Body of pancreas (tissue), 4 donors: ENCODE results near the gene ITPR2. TPM values are rescaled to one million over a fixed set of nuclear protein-coding genes. Genes with fewer than 3 reads are reported as not detected.
"Not testable (repeated sequence)": the region's sequence is repeated elsewhere in the genome, so short reads cannot be mapped to it uniquely, and the experiment has no call there.

Source experiments
- ATAC-seq: fragments of 150-250 bp; one replicate; pipeline ENCODE4 v1.9.1; 2016
- DNase-seq, 4 donors: peaks; one replicate each; pipeline ENCODE4 v3.0.0-alpha.2; 2019
- H3K27ac ChIP-seq, 4 donors: fragments of 200-600 bp; sonication (generic); 1 replicate in 3 of 4; 2 replicates in 1 of 4; pipeline versions ENCODE4 v1.5.1 to v1.6.1; 2016 to 2019; ENCODE audit warnings: mild to moderate bottlenecking in 1 of 4, mixed read lengths in 1 of 4, moderate library complexity in 1 of 4
- H3K27me3 ChIP-seq, 2 donors: fragments of 200-600 bp; sonication (generic); one replicate each; pipeline ENCODE4 v1.6.0; 2016; ENCODE audit warnings: mild to moderate bottlenecking in 1 of 2
- H3K36me3 ChIP-seq, 2 donors: fragments of 200-600 bp; sonication (generic); replicated peaks in 1 of 2; 2 replicates each; pipeline ENCODE4 v1.5.1; 2016; ENCODE audit warnings: low read depth in 2 of 2; ENCODE audit not compliant: insufficient read depth in 1 of 2
- H3K4me1 ChIP-seq: fragments of 200-600 bp; sonication (generic); one replicate; pipeline ENCODE4 v1.6.0; 2016
- H3K4me3 ChIP-seq, 2 donors: fragments of 200-600 bp; sonication (generic); 1 replicate in 1 of 2; 2 replicates in 1 of 2; pipeline ENCODE4 v1.5.1; 2016 to 2019
- H3K9me3 ChIP-seq, 3 donors: fragments of 200-600 bp; sonication (generic); 1 replicate in 2 of 3; 2 replicates in 1 of 3; pipeline ENCODE4 v1.5.1; 2016
- POLR2A ChIP-seq, 3 donors: fragments of 450-650 bp; IDR thresholded peaks; one replicate each; pipeline ENCODE4 v1.6.1; 2016; ENCODE audit warnings: antibody characterized with exemption in 3 of 3, mild to moderate bottlenecking in 2 of 3
- WGBS, 2 donors: methylation state at CpG; one replicate each; pipeline ENCODE4 v1.1.5; 2017; 5-methylcytosine and 5-hydroxymethylcytosine counted together
- intact Hi-C: fragments of 100-400 bp; cut with DNase I; formaldehyde crosslinking; loops from one replicate; pipeline ENCODE4 v1.15.1; 2023
- total RNA-seq, 2 donors: library from RNA; depleted of rRNA; stranded (reverse); fragments of >200 nt; gene quantifications; one replicate each; pipeline ENCODE4 v1.1.0, GENCODE V29; 2016
- TF ChIP-seq, protein P1 (sequence below), 7 experiments: fragments of 450-650 bp in 4 of 7; fragments of 200-600 bp in 3 of 7; sonication (generic) in 3 of 7; IDR thresholded peaks; one replicate each; pipeline ENCODE4 v1.5.1; 2016 to 2019; ENCODE audit warnings: antibody characterized with exemption in 7 of 7

Gene ITPR2
- total RNA-seq, 2 donors from 2014 or later = 37.4 to 92.9 TPM

- Histone ChIP-seq H3K27me3 (no peaks in the 10 kb centered on the region), H3K27ac (no peak overlapping the region), H3K9me3 (no peaks in the 10 kb centered on the region), H3K36me3 (no peaks in the 10 kb centered on the region), H3K4me1 (peaks cover 11% of the 10 kb centered on the region), H3K4me3 (no peak overlapping the region)
- DNase-seq (no peak), ATAC-seq (no peak)
- 37 to 44% methylated on average over 1 of the region's 1 CpG for WGBS, 2 donors
- intact Hi-C loops = no loop called here
- TF ChIP-seq, protein P1, sequence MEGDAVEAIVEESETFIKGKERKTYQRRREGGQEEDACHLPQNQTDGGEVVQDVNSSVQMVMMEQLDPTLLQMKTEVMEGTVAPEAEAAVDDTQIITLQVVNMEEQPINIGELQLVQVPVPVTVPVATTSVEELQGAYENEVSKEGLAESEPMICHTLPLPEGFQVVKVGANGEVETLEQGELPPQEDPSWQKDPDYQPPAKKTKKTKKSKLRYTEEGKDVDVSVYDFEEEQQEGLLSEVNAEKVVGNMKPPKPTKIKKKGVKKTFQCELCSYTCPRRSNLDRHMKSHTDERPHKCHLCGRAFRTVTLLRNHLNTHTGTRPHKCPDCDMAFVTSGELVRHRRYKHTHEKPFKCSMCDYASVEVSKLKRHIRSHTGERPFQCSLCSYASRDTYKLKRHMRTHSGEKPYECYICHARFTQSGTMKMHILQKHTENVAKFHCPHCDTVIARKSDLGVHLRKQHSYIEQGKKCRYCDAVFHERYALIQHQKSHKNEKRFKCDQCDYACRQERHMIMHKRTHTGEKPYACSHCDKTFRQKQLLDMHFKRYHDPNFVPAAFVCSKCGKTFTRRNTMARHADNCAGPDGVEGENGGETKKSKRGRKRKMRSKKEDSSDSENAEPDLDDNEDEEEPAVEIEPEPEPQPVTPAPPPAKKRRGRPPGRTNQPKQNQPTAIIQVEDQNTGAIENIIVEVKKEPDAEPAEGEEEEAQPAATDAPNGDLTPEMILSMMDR (IDR thresholded peaks at IDR 0.05) = no peak
- no peak for TF ChIP-seq POLR2A (IDR thresholded peaks at IDR 0.05)
Observed at GRCh38 chr12:26435069-26435404, 398.0 kb downstream of the ITPR2 start.

- ATAC-seq (peak; percentile 71), DNase-seq (peak; percentile 34 to 58 (median 42))
- Histone ChIP-seq H3K27ac (no peak overlapping the region), H3K27me3 (no peaks in the 10 kb centered on the region), H3K4me1 (peaks cover 11% of the 10 kb centered on the region), H3K4me3 (no peak overlapping the region), H3K36me3 (no peaks in the 10 kb centered on the region), H3K9me3 (no peaks in the 10 kb centered on the region)
- no peak for TF ChIP-seq POLR2A (IDR thresholded peaks at IDR 0.05)
- TF ChIP-seq, protein P1 (IDR thresholded peaks at IDR 0.05) = peak in 6 of 7 experiments; percentile 48 to 97 (median 92)
- WGBS, 2 donors = 49 to 56% methylated on average over 4 of the region's 4 CpGs
- intact Hi-C loops = no loop called here
Observed at GRCh38 chr12:26434299-26435068, 398.5 kb downstream of the ITPR2 start.

DNA sequence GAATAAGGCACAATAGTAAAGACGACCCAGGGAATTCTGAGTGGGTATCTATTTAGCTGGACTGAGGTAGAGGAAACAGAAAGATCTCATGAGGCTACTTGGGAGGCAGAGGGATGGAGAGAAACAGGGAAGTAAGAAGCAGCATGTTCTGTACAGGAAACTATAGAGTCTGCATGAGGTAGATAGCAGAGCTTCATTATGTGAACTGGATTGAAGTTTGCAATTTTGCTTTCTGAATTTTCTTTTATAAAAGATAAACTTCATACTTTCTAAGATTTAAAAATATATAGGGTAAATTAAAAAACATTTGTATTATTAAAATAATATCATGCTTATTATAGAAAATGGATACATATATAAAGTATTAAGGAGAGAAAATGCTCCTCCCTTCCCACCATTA lies 399.3 kb downstream of the ITPR2 start:
- H3K4me3 ChIP-seq, ATAC-seq, H3K9me3 ChIP-seq, intact Hi-C loops, DNase-seq, H3K27me3 ChIP-seq, H3K27ac ChIP-seq, H3K36me3 ChIP-seq: not testable (repeated sequence)
- WGBS, 2 donors = 58 to 81% methylated on average over 1 of the region's 1 CpG
- peaks cover 11% of the 10 kb centered on the region for H3K4me1 ChIP-seq

DNA sequence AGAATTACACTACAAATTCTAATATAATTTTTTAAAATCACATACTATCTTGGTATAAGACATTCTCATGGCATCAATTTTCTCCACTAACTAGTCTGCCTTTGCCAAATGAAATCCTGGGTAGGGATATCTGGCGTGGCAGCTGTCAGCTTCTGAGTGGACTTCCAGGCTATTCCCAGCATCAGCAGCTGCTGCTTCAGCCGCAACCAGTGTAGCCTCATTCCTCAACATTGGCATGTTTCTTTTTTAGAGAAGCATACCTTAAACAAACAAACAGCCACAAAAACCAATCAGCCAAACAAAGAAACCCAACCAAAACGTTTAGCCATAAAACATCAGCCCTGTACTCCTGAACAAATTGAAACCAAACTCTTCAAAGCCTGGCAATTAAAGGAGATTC lies 401.8 kb downstream of the ITPR2 start:
- H3K4me1 ChIP-seq = peaks cover 7% of the 10 kb centered on the region
- no peak for ATAC-seq
- H3K27me3 ChIP-seq = no peaks in the 10 kb centered on the region
- no peak for TF ChIP-seq POLR2A (IDR thresholded peaks at IDR 0.05)
- H3K4me3 ChIP-seq = no peak overlapping the region
- no peak for DNase-seq
- no peak overlapping the region for H3K27ac ChIP-seq
- intact Hi-C loops = no loop called here
- H3K36me3 ChIP-seq = no peaks in the 10 kb centered on the region
- 38 to 40% methylated on average over 3 of the region's 3 CpGs for WGBS, 2 donors
- H3K9me3 ChIP-seq = no peaks in the 10 kb centered on the region

DNA sequence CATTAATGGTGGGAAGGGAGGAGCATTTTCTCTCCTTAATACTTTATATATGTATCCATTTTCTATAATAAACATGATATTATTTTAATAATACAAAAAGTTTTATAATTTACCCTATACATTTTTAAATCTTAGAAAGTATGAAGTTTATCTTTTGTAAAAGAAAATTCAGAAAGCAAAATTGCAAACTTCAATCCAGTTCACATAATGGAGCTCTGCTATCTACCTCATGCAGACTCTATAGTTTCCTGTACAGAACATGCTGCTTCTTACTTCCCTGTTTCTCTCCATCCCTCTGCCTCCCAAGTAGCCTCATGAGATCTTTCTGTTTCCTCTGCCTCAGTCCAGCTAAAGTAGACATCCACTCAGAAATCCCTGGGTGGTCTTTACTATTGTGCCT lies 402.4 kb downstream of the ITPR2 start:
- DNase-seq, H3K9me3 ChIP-seq, ATAC-seq, H3K27me3 ChIP-seq, H3K36me3 ChIP-seq, H3K4me3 ChIP-seq, intact Hi-C loops, H3K27ac ChIP-seq, H3K4me1 ChIP-seq: not testable (repeated sequence)

DNA sequence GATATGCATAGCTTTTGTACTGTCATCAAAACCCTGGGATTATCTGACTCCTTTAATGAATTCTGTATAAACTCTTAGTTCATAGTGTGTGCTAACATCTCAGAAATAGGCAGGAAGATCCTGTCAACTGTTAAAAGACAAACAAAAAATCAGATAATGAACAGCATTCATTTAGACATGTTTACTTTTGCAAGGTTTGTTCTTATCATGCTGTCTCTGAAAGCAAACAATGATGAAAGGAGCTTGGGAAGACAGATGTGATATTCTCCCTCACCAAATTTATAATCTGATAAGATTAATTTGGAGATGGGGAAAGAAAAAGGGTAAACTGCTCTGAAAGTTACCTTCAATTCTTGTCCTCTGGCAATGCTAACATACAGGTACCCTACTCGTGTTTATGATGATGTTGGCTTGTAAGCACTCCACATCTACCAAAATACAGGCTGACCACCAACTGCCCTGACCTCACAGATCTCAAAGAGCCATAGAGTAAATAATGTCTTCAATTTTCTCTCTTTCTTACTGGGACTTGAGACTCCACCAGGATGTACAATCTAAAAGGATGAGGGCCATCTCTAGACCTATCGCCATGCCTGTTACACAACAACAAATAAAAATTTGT lies 403.8 kb downstream of the ITPR2 start:
- no peak overlapping the region for H3K27ac ChIP-seq
- no peak for TF ChIP-seq POLR2A (IDR thresholded peaks at IDR 0.05)
- TF ChIP-seq, protein P1 (IDR thresholded peaks at IDR 0.05) = no peak
- H3K27me3 ChIP-seq = no peaks in the 10 kb centered on the region
- no peaks in the 10 kb centered on the region for H3K9me3 ChIP-seq
- H3K4me1 ChIP-seq = no peaks in the 10 kb centered on the region
- intact Hi-C loops = no loop called here
- DNase-seq (no peak), ATAC-seq (no peak)
- WGBS, 2 donors = 85 to 88% methylated on average over 2 of the region's 2 CpGs
- no peaks in the 10 kb centered on the region for H3K36me3 ChIP-seq
- no peak overlapping the region for H3K4me3 ChIP-seq
